SW480 (cell line): ENCODE results near the gene CPVL.

Experiments used
- DNase-seq: peaks from one replicate; pipeline ENCODE4 v3.0.0-alpha.2; 2016; ENCODE audit warnings: low spot score

The CPVL gene

GRCh38 chr7:29090836-29091601 is 55.3 kb downstream of the CPVL start:
- DNase-seq = no peak

DNA sequence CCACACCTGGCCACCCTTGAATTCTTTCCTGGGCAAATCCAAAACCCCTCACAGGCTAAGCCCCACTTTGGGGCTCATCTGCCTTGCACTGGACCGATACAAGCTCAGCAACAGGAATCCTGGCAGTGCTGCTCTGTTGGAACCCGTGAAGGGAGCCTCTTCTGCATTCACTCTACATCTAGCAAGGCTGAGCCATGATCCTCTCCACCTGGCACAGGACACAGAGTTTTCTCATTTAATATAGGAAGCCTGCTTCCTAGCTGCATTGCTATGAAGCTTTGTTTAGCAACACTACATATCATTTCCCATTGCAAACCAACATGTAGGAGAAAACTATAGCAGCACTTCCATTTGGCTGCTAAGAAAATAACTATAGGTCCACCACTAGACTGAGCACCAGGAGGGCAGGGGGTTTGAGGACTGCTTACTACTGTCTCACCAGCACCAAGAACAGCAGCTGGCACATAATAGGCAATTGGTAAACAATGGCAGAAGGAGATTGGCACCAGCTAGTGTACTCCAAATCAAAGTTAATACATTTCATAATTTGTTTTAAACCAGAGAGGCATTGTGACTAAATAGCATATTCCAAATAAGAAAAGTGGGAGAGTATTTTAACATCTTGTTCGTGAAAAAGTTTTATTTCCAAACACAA is 56.1 kb downstream of the CPVL start:
- DNase-seq = no peak

- no peak for DNase-seq
Measured at GRCh38 chr7:29087840-29088170, 58.5 kb downstream of the CPVL start.

DNA sequence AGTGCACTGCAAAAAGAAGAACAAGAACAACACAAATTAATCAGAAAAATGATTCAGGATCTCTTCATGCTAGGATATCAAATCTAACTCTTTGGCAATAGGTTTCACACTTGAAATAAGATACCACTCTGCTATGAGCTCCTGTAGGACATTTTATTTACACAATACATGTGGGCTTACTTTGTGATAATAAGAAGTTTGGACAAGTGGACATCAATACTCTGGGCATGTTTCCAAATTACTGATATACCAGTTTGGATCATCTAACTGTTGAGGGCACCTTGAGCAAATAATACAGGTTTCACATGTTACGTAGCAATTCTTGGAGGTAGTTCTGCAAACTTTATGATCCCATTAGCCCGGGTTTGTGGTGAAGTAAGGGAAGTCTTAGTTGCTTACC is 59.8 kb downstream of the CPVL start:
- no peak for DNase-seq

DNA sequence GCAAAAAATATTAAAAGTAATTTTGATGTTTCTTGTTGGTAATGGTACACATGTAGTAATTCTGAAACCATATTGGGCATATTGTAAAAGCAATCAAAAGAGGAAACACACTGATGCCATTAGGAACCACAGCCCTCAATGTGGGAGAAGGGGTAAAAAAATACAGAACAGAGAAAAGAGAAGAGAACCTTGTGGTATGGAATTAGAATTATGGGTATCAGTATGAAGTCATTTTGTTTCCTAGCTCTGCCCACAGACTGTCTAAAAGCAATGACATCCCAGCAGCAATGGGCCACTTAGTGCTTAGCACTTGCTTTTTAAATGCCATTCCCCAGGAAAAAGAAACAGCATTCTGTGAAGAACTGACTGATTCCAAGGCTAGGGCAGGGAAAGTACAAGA is 61.5 kb downstream of the CPVL start:
- DNase-seq = no peak

DNA sequence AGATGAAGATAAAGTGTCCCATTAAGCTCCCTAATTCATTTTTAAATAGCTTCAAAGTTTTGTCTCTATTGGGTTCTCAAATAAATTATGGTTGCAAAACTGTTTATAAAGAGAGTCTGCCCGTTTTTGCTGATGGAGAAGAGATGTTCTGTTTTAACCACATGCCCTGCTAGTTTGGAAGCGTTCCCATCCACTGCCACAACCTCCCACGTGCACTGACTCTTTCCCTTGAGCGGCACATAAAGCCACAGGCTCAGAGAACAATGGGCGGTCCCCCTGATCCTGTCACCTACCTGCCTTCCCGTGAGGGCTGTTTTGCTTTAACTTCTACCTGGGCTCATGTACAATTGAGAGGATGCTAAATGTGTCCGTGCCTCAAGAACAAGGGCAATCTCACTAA is 65.5 kb downstream of the CPVL start:
- DNase-seq = peak; percentile 26

GRCh38 chr7:29078311-29079260 is 67.8 kb downstream of the CPVL start:
- no peak for DNase-seq

DNA sequence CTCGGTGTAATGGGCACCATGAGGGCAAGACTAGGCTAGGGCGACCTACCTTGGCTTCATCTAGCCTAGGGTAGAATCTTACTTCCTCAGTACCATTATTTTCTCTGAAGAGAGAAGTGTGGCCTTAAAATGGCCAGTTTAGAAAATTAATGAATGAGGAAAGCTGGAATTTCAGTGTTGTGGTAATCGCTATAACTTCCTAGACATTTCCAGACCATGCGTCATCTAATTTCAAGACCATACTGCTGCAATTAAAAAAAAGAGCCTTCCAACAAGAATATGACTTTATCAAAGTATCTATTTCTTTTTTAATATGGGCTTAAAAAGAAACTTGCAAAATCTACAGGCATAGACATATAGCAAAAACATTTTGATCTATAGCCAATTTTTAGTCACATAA is 68.5 kb downstream of the CPVL start:
- no peak for DNase-seq

GRCh38 chr7:29077176-29077575 is 69.2 kb downstream of the CPVL start:
- no peak for DNase-seq

DNA sequence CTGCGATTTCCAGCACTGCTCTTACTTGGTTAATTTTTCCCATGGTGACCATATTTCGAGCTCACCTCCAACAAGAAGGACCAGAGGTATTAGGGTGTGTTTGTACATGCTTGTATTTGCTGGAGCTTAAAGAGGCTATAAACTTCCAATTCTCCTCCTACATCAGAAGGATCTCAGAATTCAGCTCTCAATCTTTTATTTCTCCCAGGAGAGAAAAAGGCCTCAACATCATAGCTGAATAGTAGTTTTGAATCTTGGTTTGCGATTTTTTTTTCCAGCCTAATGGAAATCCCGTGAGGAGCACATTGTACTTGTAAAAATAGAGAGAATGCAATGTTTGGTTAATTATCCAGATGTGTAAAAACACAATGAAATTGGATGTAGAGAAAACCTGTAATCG is 69.7 kb downstream of the CPVL start:
- no peak for DNase-seq

- no peak for DNase-seq
Measured at GRCh38 chr7:29075606-29076005, 70.7 kb downstream of the CPVL start.

- no peak for DNase-seq
Measured at GRCh38 chr7:29071203-29071874, 75.0 kb downstream of the CPVL start.

DNA sequence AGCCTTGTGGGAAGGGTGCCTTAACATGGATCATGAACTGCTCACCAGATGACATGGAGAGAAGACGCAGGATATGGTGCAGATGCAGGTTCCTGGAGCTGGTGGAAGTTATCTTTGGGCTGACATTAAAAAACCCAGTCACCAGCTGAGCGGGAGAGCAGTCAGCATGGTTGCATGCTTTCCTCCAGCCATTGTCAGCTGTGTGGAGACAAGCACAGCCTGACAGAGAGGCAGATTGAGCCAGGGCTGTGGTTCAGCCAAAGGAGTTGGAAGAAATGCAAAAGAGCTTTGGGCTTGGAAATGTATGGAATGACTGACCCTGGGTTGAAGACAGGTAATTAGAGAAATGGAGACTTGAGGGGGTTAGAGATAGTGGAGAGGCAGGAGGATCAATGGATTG is 79.7 kb downstream of the CPVL start:
- no peak for DNase-seq

- DNase-seq = no peak
Measured at GRCh38 chr7:29065181-29065857, 81.0 kb downstream of the CPVL start.

- no peak for DNase-seq
Measured at GRCh38 chr7:29063872-29064271, 82.5 kb downstream of the CPVL start.

DNA sequence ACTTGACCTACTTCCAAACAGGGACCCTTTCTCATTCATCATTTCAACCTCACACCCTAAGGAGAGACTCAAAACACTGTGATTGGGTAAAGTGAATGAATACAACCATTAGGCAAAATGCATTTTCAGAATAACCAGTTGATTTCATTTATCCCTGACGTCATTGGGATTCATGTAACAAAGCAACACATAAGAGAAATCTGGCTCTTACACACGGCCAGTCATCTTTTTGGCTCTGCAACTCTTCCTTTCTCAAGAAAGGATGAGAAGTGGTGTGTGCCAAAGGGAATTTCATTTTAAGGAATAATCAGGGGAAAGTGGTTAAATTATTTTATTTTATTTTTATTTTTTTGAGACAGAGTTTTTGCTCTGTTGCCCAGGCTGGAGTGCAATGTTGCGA is 83.1 kb downstream of the CPVL start:
- DNase-seq = no peak

- no peak for DNase-seq
Measured at GRCh38 chr7:29053105-29053872, 93.0 kb downstream of the CPVL start.

DNA sequence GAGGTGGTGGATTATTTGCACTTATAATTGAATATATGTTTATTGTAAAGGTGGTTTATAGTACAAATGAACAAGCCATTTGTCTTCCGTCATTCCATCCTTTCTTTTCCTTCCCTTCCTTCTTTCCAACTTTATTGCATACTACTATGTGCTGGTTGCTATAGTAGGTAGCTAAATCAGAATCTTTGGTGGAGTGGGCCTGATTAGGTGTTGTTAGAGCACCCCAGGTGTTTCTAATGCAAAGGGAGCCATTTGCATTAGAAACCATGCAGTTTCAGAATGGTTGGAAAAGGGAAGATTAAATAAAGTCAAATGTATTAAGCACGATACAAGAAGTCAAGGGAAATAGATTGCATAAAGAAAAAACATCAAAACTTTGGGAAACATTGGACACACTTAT is 99.4 kb downstream of the CPVL start:
- DNase-seq = no peak

DNA sequence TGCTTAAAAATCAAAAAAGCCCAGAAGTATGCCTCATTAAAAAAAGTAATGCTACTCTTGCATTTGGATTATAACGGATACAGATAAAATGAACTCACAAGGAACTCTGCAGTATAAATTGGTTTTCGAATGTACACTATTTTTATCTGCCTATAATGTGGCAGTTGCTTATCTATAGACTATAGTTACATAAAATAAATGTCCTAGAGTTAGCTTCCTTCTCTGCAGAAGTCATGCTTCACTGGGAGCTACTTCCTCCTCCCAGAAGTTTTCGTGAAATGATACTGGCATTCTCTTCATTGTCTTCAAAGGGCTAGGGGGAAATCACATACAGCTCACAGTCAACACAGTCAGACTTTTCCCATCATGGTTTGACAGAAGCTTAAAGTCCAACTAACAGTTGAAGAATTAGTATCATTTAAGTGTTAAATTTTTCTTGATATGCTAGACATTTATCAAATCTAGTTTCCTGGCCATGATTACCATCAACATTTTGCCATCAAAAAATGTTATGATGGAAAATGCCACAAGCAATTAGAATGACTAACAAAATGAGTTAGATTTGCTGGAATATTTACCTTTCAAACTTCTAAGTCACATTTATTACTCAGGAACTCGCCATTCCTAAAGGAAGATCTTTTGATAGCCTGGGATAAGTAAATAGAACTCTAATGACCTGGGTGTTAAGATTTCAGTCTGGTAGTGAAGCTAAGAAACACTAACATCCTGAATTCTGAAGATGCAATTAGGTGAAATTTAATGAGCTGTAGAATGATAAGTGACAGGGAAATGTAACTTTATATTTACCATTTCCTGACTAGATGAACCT is 100.9 kb downstream of the CPVL start:
- DNase-seq = no peak

- DNase-seq = no peak
Measured at GRCh38 chr7:29044554-29044953, 101.8 kb downstream of the CPVL start.
